ENCODE measurements around the gene PRF1. TPM values are rescaled to one million over a fixed set of nuclear protein-coding genes. Genes with fewer than 3 reads are reported as not detected.

The PRF1 gene
- total and polyA plus RNA-seq, 2 donors (not counting 1 experiment from before 2014, with no cell fraction given), result 1.0 to 1.9 TPM

GRCh38 chr10:70618663-70619062, 16.1 kb upstream of the PRF1 start:
- WGBS (ENCODE audit: insufficient coverage), result 96% methylated on average over 4 of the region's 5 CpGs
- Mint-ChIP-seq H3K27ac (no peak overlapping the region), H3K27me3 (peaks cover 37% of the 10 kb centered on the region), H3K4me3 (no peak overlapping the region), H3K9me3 (ENCODE audit: insufficient read depth) (peaks cover 9% of the 10 kb centered on the region), H3K4me1 (no peaks in the 10 kb centered on the region)
- H3K9ac ChIP-seq (ENCODE audit: low read length), result no peak overlapping the region
- no peak overlapping the region for H3K4me3 ChIP-seq (ENCODE audit: control extremely low read depth in 1 of 5, extremely low read depth in 1 of 5, insufficient read depth in 1 of 5, low read depth in 2 of 5, low read length in 4 of 5)
- ChIA-PET POLR2A (no interaction called here), CTCF (no interaction called here)
- H3K4me1 ChIP-seq (ENCODE audit: control insufficient read depth in 2 of 2, insufficient read depth in 2 of 2, low read length in 2 of 2), result no peaks in the 10 kb centered on the region
- H3K36me3 ChIP-seq (replicated peaks in 1 of 2; ENCODE audit: control extremely low read depth in 1 of 2, control insufficient read depth in 1 of 2, extremely low read depth in 1 of 2, insufficient read depth in 2 of 2, low read length in 1 of 2), result no peaks in the 10 kb centered on the region
- no peaks in the 10 kb centered on the region for H4K20me1 ChIP-seq (ENCODE audit: control insufficient read depth, insufficient read depth, low read length, poor library complexity, severe bottlenecking)
- ATAC-seq (ENCODE audit: low read depth), result no peak
- DNase-seq, result no peak
- no peak for TF ChIP-seq EZH2 (IDR thresholded peaks at IDR 0.05; ENCODE audit: borderline replicate concordance, insufficient read depth, low read depth, low read length, poor library complexity, severe bottlenecking)
- no peak for TF ChIP-seq CTCF (IDR thresholded peaks at IDR 0.05)
- intact Hi-C loops (cut with micrococcal nuclease), result no loop called here
- H3K9me3 ChIP-seq (ENCODE audit: control extremely low read depth in 1 of 3, control insufficient read depth in 2 of 3, insufficient read depth in 1 of 3, low read length in 2 of 3), result peaks cover 0 to 21% (median 9%) of the 10 kb centered on the region in 3 donors
- H3K27ac ChIP-seq (ENCODE audit: low read length in 2 of 2), result no peak overlapping the region
- H3K4me2 ChIP-seq (replicated peaks; ENCODE audit: low read depth, low read length, poor library complexity, severe bottlenecking), result no peak overlapping the region
- H2AFZ ChIP-seq (ENCODE audit: insufficient read depth, low read depth, low read length, poor library complexity, severe bottlenecking), result no peak overlapping the region
- peaks cover 0 to 8% (median 0%) of the 10 kb centered on the region in 4 experiments for H3K27me3 ChIP-seq (replicated peaks in 1 of 4; ENCODE audit: control extremely low read depth in 1 of 4, control insufficient read depth in 3 of 4, insufficient read depth in 4 of 4, low read length in 3 of 4)
- H3K79me2 ChIP-seq (ENCODE audit: control insufficient read depth, insufficient read depth, low read length), result no peaks in the 10 kb centered on the region

GRCh38 chr10:70617798-70618568, 15.4 kb upstream of the PRF1 start:
- no peak overlapping the region for H3K4me2 ChIP-seq (replicated peaks; ENCODE audit: low read depth, low read length, poor library complexity, severe bottlenecking)
- intact Hi-C loops (cut with micrococcal nuclease), result no loop called here
- ATAC-seq (ENCODE audit: low read depth) (no peak), DNase-seq (no peak)
- no peaks in the 10 kb centered on the region for H3K4me1 Mint-ChIP-seq
- peaks cover 9% of the 10 kb centered on the region for H3K9me3 Mint-ChIP-seq (ENCODE audit: insufficient read depth)
- peaks cover 0 to 19% (median 9%) of the 10 kb centered on the region in 3 donors for H3K9me3 ChIP-seq (ENCODE audit: control extremely low read depth in 1 of 3, control insufficient read depth in 2 of 3, insufficient read depth in 1 of 3, low read length in 2 of 3)
- H3K27ac Mint-ChIP-seq, result no peak overlapping the region
- H3K79me2 ChIP-seq (ENCODE audit: control insufficient read depth, insufficient read depth, low read length), result no peaks in the 10 kb centered on the region
- no peak overlapping the region for H3K27ac ChIP-seq (ENCODE audit: low read length in 2 of 2)
- no peak overlapping the region for H3K9ac ChIP-seq (ENCODE audit: low read length)
- ChIA-PET POLR2A (interaction anchor here (0.7 kb wide), 1 partner anchor 46 kb away, joined by 3 read pairs; no protein-coding TSS in a partner anchor), CTCF (no interaction called here)
- H3K4me3 Mint-ChIP-seq, result no peak overlapping the region
- H2AFZ ChIP-seq (ENCODE audit: insufficient read depth, low read depth, low read length, poor library complexity, severe bottlenecking), result no peak overlapping the region
- no peak overlapping the region for H3K4me3 ChIP-seq (ENCODE audit: control extremely low read depth in 1 of 5, extremely low read depth in 1 of 5, insufficient read depth in 1 of 5, low read depth in 2 of 5, low read length in 4 of 5)
- peaks cover 0 to 8% (median 0%) of the 10 kb centered on the region in 4 experiments for H3K27me3 ChIP-seq (replicated peaks in 1 of 4; ENCODE audit: control extremely low read depth in 1 of 4, control insufficient read depth in 3 of 4, insufficient read depth in 4 of 4, low read length in 3 of 4)
- H3K27me3 Mint-ChIP-seq, result peaks cover 37% of the 10 kb centered on the region
- no peaks in the 10 kb centered on the region for H3K4me1 ChIP-seq (ENCODE audit: control insufficient read depth in 2 of 2, insufficient read depth in 2 of 2, low read length in 2 of 2)
- no peaks in the 10 kb centered on the region for H3K36me3 ChIP-seq (replicated peaks in 1 of 2; ENCODE audit: control extremely low read depth in 1 of 2, control insufficient read depth in 1 of 2, extremely low read depth in 1 of 2, insufficient read depth in 2 of 2, low read length in 1 of 2)
- no peaks in the 10 kb centered on the region for H4K20me1 ChIP-seq (ENCODE audit: control insufficient read depth, insufficient read depth, low read length, poor library complexity, severe bottlenecking)
- TF ChIP-seq EZH2 (IDR thresholded peaks at IDR 0.05; ENCODE audit: borderline replicate concordance, insufficient read depth, low read depth, low read length, poor library complexity, severe bottlenecking), result no peak
- no peak for TF ChIP-seq CTCF (IDR thresholded peaks at IDR 0.05)
- WGBS (ENCODE audit: insufficient coverage), result 89% methylated on average over 5 of the region's 7 CpGs
